Uterus (tissue), 2 donors: Measurements from ENCODE around the gene IL1F10.

ENCODE experiments used
- CTCF ChIP-seq, 4 experiments: fragments of 200-600 bp in 2 of 4; fragments of 450-650 bp in 2 of 4; sonication (generic) in 2 of 4; IDR thresholded peaks; one replicate each; pipeline ENCODE4 v1.5.1; 2016 to 2019; ENCODE audit warnings: antibody characterized with exemption in 4 of 4, mild to moderate bottlenecking in 2 of 4, moderate library complexity in 1 of 4
- POLR2A ChIP-seq, 2 donors: fragments of 450-650 bp; IDR thresholded peaks; one replicate each; pipeline ENCODE4 v1.6.1; 2016; ENCODE audit warnings: antibody characterized with exemption in 2 of 2, mild to moderate bottlenecking in 1 of 2, moderate library complexity in 1 of 2

DNA sequence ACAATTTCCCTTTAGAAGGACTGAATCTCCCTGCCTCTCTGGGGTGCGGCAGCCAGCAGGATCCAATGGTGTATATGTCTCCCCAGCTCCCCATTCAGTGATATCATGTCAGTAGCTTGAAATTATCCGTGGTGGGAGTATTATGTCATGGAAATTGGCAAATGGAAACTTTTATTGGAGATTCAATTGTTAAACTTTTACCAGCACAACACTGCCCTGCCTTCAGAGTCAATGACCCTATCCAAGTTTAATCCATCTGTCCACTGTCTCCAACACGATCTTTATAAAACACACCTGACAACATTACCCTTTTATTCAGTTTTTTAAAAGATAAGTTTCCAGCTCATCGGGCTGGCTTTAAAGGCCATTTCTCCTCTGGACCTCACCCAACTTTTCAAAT, 54.6 kb downstream of the IL1F10 start:
- TF ChIP-seq CTCF (IDR thresholded peaks at IDR 0.05) (no peak), POLR2A (IDR thresholded peaks at IDR 0.05) (no peak)
